ENCODE measurements around the gene TMEM52.
A peak's percentile ranks its signal among the peaks of the same experiment; 100 is the strongest.

The TMEM52 gene

DNA sequence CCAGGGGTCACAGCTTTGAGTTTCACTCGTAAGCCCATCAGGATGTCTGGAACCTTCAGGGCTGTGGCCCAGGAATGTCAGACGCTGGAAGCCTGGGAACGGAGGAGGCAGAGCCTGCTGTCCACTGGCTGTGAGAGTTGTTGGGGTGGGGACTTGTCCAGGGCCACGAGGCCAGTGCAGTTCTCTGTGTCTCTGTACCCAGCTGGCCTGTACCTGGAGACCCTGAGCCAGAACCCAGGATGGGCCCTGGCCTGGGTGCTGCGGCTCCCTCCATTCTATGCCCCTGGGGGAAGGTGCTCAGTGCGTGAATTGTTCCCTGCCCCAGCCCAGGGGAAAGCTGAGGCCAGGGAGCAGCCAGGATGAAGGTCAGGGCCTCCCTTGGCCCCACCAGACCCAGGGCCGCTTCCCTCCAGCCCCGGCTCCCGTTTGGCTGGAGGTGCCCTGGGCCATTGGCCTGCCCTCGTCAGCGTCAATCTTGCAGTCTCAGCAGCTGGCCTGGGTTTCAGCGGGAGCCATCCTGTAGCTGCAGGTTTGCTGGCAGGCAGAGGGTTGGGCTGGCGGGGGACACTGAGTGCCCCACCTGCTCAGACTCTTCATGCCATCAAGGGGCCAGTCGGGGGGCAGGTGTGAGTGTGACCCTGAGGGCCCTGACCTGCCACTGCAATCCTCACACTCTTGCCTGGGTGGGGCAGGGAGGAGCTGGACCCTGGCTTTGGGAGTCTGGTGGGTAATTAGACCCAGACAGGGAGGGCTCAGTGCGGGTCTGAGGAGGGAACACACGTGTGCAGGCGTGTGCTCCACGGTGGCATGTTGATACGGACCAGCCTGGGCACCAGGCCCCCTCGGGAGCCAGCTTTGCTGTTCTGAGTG, 4.7 kb downstream of the TMEM52 start:
- TF ChIP-seq, protein P1, sequence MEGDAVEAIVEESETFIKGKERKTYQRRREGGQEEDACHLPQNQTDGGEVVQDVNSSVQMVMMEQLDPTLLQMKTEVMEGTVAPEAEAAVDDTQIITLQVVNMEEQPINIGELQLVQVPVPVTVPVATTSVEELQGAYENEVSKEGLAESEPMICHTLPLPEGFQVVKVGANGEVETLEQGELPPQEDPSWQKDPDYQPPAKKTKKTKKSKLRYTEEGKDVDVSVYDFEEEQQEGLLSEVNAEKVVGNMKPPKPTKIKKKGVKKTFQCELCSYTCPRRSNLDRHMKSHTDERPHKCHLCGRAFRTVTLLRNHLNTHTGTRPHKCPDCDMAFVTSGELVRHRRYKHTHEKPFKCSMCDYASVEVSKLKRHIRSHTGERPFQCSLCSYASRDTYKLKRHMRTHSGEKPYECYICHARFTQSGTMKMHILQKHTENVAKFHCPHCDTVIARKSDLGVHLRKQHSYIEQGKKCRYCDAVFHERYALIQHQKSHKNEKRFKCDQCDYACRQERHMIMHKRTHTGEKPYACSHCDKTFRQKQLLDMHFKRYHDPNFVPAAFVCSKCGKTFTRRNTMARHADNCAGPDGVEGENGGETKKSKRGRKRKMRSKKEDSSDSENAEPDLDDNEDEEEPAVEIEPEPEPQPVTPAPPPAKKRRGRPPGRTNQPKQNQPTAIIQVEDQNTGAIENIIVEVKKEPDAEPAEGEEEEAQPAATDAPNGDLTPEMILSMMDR (conservative IDR thresholded peaks at IDR 0.05; ENCODE audit: low read depth, low read length): no peak
- no peak for DNase-seq (ENCODE audit: low read depth)
- H3K4me3 ChIP-seq (ENCODE audit: low read length): no peak overlapping the region

DNA sequence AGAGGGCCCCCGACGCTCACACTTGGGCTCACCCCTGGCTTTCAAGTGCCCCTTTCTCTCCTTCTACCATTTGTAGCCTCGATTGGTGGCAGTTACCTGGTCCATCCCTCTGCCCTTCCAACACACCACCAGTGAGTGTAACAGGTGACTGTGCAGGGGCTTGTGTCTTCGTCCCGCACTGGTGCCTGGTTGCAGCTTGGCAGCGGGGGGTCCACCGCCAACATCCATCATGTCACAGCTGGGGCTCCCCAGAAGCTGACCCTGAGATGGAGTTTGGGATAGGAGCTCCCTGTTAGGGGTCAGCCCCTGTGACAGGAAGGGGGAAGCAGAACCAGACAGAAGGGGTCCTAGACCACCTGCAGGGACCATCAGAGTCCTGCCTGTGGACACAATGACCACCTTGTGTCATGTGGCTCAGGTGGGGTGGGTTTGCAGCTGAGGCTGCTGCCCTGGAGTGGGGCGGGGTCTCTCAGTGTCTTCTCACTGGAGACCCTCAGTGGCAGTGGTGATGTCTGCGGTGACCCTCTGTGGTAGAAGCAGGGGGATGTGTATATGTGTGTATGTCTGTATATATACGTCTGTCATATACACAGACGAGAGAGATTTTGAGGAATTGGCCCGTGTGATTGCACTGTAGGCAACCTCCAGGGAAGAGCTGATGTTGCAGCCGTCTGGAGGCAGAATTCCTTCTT, 7.6 kb downstream of the TMEM52 start:
- DNase-seq (ENCODE audit: low read depth): no peak
- TF ChIP-seq, protein P1 (conservative IDR thresholded peaks at IDR 0.05; ENCODE audit: low read depth, low read length): no peak
- no peak overlapping the region for H3K4me3 ChIP-seq (ENCODE audit: low read length)

DNA sequence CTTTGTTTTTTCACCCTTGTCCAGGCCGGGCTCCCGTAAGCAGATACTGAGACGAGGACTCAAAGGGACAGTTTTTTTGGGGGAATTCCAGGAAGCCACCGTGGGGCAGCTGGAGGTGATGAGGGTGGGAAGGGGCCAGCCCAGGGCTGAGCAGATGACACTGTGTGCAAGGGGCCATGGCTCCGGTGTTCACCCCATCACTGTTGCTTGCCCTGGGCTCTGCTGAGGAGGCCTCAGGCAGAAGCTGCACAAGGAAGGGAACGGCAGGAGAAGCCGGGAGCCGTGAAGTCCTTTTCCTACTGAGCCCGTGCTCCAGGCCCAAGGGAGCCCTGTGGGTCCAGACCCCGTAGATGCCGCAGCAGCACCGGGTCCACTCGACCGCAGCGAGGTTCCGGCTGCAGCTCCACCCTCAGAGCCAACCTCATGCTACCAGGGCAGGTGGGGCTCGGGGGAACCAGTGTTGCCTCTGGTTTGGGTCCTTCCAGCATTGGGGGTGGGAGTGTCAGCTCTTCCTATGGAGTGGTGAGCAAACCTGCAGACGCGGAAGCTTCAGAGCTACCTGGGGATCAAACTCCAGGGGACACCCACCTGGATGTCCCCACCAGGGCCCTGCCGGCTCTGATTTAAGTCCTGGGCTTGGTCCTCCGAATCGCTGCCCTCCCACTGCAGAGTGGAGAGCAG, 8.3 kb downstream of the TMEM52 start:
- DNase-seq (ENCODE audit: low read depth): no peak
- no peak overlapping the region for H3K4me3 ChIP-seq (ENCODE audit: low read length)
- TF ChIP-seq, protein P1 (conservative IDR thresholded peaks at IDR 0.05; ENCODE audit: low read depth, low read length): no peak

DNA sequence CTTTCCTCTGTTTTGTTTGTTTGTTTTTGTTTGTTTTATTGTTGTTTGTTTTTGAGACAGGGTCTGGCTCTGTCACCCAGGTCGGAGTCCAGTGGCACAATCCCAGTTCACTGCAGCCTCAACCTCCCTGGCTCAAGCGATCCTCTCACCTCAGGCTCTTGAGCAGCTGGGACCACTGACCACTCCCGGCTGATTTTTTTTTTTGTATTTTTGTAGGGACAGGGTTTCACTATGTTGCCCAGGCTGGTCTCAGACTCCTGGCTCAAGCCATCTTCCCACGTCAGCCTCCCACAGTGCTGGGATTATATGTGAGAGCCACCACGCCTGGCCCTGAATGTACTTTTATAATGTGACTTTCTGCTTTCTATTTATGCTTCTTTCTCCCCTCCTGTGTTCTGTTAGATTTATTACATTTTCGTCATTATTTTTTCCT, 9.0 kb downstream of the TMEM52 start:
- H3K4me3 ChIP-seq (ENCODE audit: low read length): no peak overlapping the region
- no peak for DNase-seq (ENCODE audit: low read depth)
- TF ChIP-seq, protein P1 (conservative IDR thresholded peaks at IDR 0.05; ENCODE audit: low read depth, low read length): no peak

DNA sequence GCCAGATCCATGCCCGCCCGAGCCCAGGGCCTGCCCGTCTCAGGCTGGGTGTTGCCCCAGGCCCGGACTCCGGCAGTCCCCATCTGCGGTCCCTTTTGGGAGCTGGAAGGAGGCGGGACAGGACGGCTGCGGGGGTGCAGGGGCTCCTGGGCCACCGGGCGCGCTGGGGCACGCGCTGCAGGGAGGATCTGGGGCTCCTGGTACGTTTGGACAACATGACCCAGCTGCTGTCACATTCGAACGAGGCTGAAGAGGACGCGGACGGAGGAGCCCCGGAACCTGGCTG, 10.6 kb downstream of the TMEM52 start:
- no peak for DNase-seq (ENCODE audit: low read depth)
- TF ChIP-seq, protein P1 (conservative IDR thresholded peaks at IDR 0.05; ENCODE audit: low read depth, low read length): no peak
- H3K4me3 ChIP-seq (ENCODE audit: low read length): peak overlapping the region; percentile 60

DNA sequence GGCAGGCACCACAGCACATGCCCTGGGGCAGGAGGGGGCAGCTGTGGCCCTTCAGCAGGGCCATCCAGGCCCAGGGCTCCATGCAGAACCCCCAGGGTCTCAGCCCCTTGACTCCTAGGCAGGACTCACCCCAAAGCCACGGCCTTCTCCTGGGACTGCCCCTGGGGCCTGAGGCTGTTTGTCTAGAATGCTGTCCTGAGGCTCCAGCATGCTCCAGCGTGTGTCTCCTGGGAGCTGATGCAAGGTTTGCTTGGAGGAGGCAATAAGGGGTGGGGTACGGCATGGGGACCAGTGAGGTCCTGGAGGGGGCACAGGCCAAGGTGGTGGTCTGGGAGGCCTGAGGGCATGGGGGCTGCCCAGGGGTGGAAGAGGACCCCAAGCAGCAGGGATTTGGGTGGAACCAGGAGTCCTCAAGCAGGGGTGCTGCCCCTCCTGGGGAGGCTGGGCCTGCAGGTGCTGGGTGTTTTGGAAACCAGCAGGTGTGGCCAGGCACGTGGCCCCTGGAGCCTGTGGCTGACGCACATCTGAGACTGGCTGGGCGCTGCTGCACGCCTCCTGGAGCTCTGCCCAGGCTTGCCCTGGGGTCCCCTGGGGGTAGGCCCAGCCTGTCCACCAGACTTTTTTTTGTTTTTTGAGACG, 11.9 kb downstream of the TMEM52 start:
- H3K4me3 ChIP-seq (ENCODE audit: low read length): no peak overlapping the region
- TF ChIP-seq, protein P1 (conservative IDR thresholded peaks at IDR 0.05; ENCODE audit: low read depth, low read length): no peak
- no peak for DNase-seq (ENCODE audit: low read depth)

Data from retinal pigment epithelial cell (primary cell).